CD14-positive monocyte (primary cell): ENCODE results near the gene STON1. TPM values are rescaled to one million over a fixed set of nuclear protein-coding genes. Genes with fewer than 3 reads are reported as not detected.

ENCODE experiments used
- DNase-seq, 3 donors: peaks; one replicate each; pipeline ENCODE4 v3.0.0-alpha.2; 2011 to 2022
- H2AFZ ChIP-seq: 2 replicates; pipeline ENCODE4 v1.6.0; 2012; ENCODE audit warnings: mild to moderate bottlenecking, low read depth, low read length, inconsistent platforms; ENCODE audit not compliant: insufficient read depth, poor library complexity, severe bottlenecking
- H3K27ac ChIP-seq, 2 donors: 1 replicate in 1 of 2; 2 replicates in 1 of 2; pipeline ENCODE4 v1.5.1; 2012 to 2013; ENCODE audit warnings: low read length in 2 of 2, control low read depth in 1 of 2, inconsistent platforms in 1 of 2, low read depth in 1 of 2, mild to moderate bottlenecking in 1 of 2
- H3K27me3 ChIP-seq, 2 donors: one replicate each; pipeline versions ENCODE4 v1.6.0 to v1.6.1; 2011 to 2013; ENCODE audit warnings: low read length in 2 of 2; ENCODE audit not compliant: control insufficient read depth in 2 of 2, insufficient read depth in 2 of 2
- H3K36me3 ChIP-seq, 2 donors: replicated peaks in 1 of 2; 1 replicate in 1 of 2; 2 replicates in 1 of 2; pipeline versions ENCODE4 v1.5.1 to v1.6.1; 2012 to 2013; ENCODE audit warnings: low read length in 2 of 2, control low read depth in 1 of 2, inconsistent platforms in 1 of 2, mild to moderate bottlenecking in 1 of 2; ENCODE audit not compliant: insufficient read depth in 2 of 2, control insufficient read depth in 1 of 2
- H3K4me1 ChIP-seq, 2 donors: 1 replicate in 1 of 2; 2 replicates in 1 of 2; pipeline versions ENCODE4 v1.5.1 to v1.6.1; 2012 to 2013; ENCODE audit warnings: low read length in 2 of 2, control low read depth in 1 of 2, inconsistent platforms in 1 of 2, mild to moderate bottlenecking in 1 of 2, moderate library complexity in 1 of 2; ENCODE audit not compliant: insufficient read depth in 2 of 2, control insufficient read depth in 1 of 2
- H3K4me2 ChIP-seq: replicated peaks from 2 replicates; pipeline ENCODE3; 2012; ENCODE audit warnings: low read length, moderate library complexity, mild to moderate bottlenecking; ENCODE audit not compliant: poor library complexity, severe bottlenecking; ENCODE audit errors: extremely low read depth
- H3K4me3 ChIP-seq, 3 experiments: fragments of 200-600 bp in 1 of 3; sonication (generic) in 1 of 3; replicated peaks in 1 of 3; 1 replicate in 2 of 3; 2 replicates in 1 of 3; pipeline ENCODE4 v1.5.1; 2011 to 2013; ENCODE audit warnings: low read length in 3 of 3, mild to moderate bottlenecking in 3 of 3, control low read depth in 2 of 3, low read depth in 2 of 3, inconsistent platforms in 1 of 3, moderate library complexity in 1 of 3
- H3K79me2 ChIP-seq: 2 replicates; pipeline ENCODE4 v1.6.0; 2012; ENCODE audit warnings: mild to moderate bottlenecking, control low read depth, inconsistent platforms, low read length, moderate library complexity; ENCODE audit not compliant: insufficient read depth
- H3K9ac ChIP-seq: 2 replicates; pipeline ENCODE4 v1.6.0; 2017; ENCODE audit warnings: low read length, mild to moderate bottlenecking; ENCODE audit not compliant: insufficient read depth, poor library complexity, severe bottlenecking
- H3K9me3 ChIP-seq, 2 donors: replicated peaks in 1 of 2; 1 replicate in 1 of 2; 2 replicates in 1 of 2; pipeline versions ENCODE4 v1.5.1 to v1.6.1; 2012 to 2013; ENCODE audit warnings: low read length in 2 of 2, control low read depth in 1 of 2; ENCODE audit not compliant: control insufficient read depth in 1 of 2, insufficient read depth in 1 of 2
- H4K20me1 ChIP-seq: 2 replicates; pipeline ENCODE4 v1.6.0; 2012; ENCODE audit warnings: mild to moderate bottlenecking, low read length, control low read depth, moderate library complexity; ENCODE audit not compliant: insufficient read depth
- H3K27ac Mint-ChIP-seq, 7 donors: one replicate each; pipeline ENCODE4 v1.8.0; 2020; ENCODE audit warnings: mild to moderate bottlenecking in 7 of 7, mixed read lengths in 7 of 7, moderate library complexity in 6 of 7, inconsistent platforms in 2 of 7
- H3K27me3 Mint-ChIP-seq, 3 donors: one replicate each; pipeline ENCODE4 v1.8.0; 2021 to 2022; ENCODE audit warnings: low read depth in 3 of 3, mild to moderate bottlenecking in 3 of 3, mixed read lengths in 3 of 3, moderate library complexity in 3 of 3, inconsistent platforms in 1 of 3
- H3K36me3 Mint-ChIP-seq, 2 donors: one replicate each; pipeline ENCODE4 v1.8.0; 2020; ENCODE audit warnings: mixed read lengths in 2 of 2, inconsistent platforms in 1 of 2, mild to moderate bottlenecking in 1 of 2
- H3K4me1 Mint-ChIP-seq: one replicate; pipeline ENCODE4 v1.8.0; 2020; ENCODE audit warnings: mild to moderate bottlenecking, mixed read lengths
- H3K4me3 Mint-ChIP-seq, 2 donors: one replicate each; pipeline ENCODE4 v1.8.0; 2020; ENCODE audit warnings: mild to moderate bottlenecking in 2 of 2, mixed read lengths in 2 of 2, moderate library complexity in 1 of 2
- H3K9me3 Mint-ChIP-seq, 7 donors: one replicate each; pipeline ENCODE4 v1.8.0; 2020 to 2022; ENCODE audit warnings: mixed read lengths in 7 of 7, mild to moderate bottlenecking in 6 of 7, moderate library complexity in 6 of 7, inconsistent platforms in 2 of 7
- WGBS: methylation state at CpG from one replicate; pipeline ENCODE4 v1.1.5; 2013; ENCODE audit warnings: missing lambda C conversion rate; ENCODE audit not compliant: insufficient coverage; 5-methylcytosine and 5-hydroxymethylcytosine counted together
- intact Hi-C, 2 donors: fragments of 100-400 bp; cut with micrococcal nuclease; formaldehyde crosslinking; loops; one replicate each; pipeline versions ENCODE4 v1.15.0 to v1.15.1; 2023
- polyA plus RNA-seq, 3 donors: library from polyadenylated mRNA; depleted of rRNA in 1 of 3; unstranded in 2 of 3; stranded (reverse) in 1 of 3; fragments of 300-500 nt in 2 of 3; fragments of >200 nt in 1 of 3; fragmentation: Illumina TruSeq in 2 of 3; gene quantifications; 1 replicate in 2 of 3; 2 replicates in 1 of 3; pipeline ENCODE4 v1.2.3, GENCODE V29; 2012 to 2021
- TF ChIP-seq, protein P1 (sequence below): fragments of 200-600 bp; IDR thresholded peaks from one replicate; pipeline ENCODE4 v1.8.0; 2022; ENCODE audit warnings: antibody characterized with exemption, mild to moderate bottlenecking

The STON1 gene
- polyA plus RNA-seq, 3 donors, result 0.12 to 0.33 TPM; not detected in 1

DNA sequence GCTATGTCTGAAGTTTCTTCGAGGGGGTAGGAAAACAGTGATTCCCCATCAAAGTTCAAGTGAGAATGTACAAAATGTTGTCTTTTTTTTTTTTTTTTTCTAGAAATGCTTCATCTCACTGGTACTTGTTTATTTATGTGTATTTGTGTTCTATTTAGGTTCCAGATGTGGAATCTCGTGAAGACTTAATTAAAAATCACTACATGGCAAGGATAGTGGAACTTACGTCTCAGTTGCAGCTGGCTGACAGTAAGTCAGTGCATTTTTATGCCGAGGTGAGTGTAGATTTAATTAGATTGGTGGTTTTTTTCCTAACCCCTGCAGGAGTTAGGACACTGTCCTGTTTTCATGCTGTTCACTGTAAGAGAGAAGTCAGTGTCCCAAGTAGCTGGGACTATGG lies 22.8 kb upstream of the STON1 start:
- H3K27ac Mint-ChIP-seq, result no peak overlapping the region
- H3K4me3 Mint-ChIP-seq, result no peak overlapping the region
- intact Hi-C loops, result no loop called here
- no peaks in the 10 kb centered on the region for H3K27me3 ChIP-seq
- peaks cover 61 to 87% of the 10 kb centered on the region in 2 donors for H3K36me3 Mint-ChIP-seq
- no peak overlapping the region for H3K9ac ChIP-seq
- no peaks in the 10 kb centered on the region for H3K27me3 Mint-ChIP-seq
- peaks cover 0 to 2% (median 0%) of the 10 kb centered on the region in 7 donors for H3K9me3 Mint-ChIP-seq
- H3K4me3 ChIP-seq, result no peak overlapping the region
- H2AFZ ChIP-seq, result no peak overlapping the region
- TF ChIP-seq, protein P1, sequence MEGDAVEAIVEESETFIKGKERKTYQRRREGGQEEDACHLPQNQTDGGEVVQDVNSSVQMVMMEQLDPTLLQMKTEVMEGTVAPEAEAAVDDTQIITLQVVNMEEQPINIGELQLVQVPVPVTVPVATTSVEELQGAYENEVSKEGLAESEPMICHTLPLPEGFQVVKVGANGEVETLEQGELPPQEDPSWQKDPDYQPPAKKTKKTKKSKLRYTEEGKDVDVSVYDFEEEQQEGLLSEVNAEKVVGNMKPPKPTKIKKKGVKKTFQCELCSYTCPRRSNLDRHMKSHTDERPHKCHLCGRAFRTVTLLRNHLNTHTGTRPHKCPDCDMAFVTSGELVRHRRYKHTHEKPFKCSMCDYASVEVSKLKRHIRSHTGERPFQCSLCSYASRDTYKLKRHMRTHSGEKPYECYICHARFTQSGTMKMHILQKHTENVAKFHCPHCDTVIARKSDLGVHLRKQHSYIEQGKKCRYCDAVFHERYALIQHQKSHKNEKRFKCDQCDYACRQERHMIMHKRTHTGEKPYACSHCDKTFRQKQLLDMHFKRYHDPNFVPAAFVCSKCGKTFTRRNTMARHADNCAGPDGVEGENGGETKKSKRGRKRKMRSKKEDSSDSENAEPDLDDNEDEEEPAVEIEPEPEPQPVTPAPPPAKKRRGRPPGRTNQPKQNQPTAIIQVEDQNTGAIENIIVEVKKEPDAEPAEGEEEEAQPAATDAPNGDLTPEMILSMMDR, result no peak
- H3K27ac ChIP-seq, result no peak overlapping the region
- peaks cover 75 to 94% of the 10 kb centered on the region in 2 donors for H3K36me3 ChIP-seq
- peaks cover 13% of the 10 kb centered on the region for H3K4me1 Mint-ChIP-seq
- H3K9me3 ChIP-seq, result no peaks in the 10 kb centered on the region
- H4K20me1 ChIP-seq, result no peaks in the 10 kb centered on the region
- WGBS, result 86% methylated on average over 2 of the region's 4 CpGs
- no peak for DNase-seq
- H3K4me1 ChIP-seq, result peaks cover 8% of the 10 kb centered on the region in 2 donors
- no peak overlapping the region for H3K4me2 ChIP-seq
- H3K79me2 ChIP-seq, result no peaks in the 10 kb centered on the region

DNA sequence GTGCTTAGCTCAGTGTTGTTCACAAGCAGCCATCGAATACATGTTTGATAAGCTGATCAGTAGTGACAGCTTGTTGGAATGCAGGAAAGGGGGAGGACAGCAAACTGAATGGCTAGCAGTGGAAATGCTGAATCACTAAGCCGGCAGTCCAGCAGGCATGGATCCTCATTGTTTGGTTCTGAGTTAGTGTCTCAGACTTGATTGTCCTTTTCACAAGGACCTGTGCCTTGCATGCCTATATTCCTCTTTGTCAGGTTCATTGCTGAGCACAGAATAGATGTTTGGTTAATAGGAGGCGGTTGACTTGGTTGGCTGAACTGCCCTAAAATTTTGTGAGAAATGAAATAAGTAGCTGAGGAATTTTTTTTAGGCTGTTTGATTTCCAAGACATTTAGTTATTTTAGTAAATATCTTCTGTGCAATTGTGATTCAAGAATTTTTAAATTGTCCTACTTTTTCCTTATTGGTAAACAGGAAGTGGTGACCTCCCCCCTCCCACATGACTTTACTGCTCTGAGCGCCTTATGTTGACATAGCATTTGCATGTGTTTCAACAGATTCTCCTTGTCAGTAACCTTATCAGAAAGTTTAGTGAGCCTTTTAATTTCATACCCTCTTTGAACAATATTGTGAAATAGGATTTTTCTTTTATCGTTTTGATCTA lies 21.4 kb upstream of the STON1 start:
- peak overlapping the region in 1 of 2 donors; percentile 70 for H3K27ac ChIP-seq
- no peak overlapping the region for H3K4me2 ChIP-seq
- peaks cover 0 to 2% (median 0%) of the 10 kb centered on the region in 7 donors for H3K9me3 Mint-ChIP-seq
- H3K9ac ChIP-seq, result no peak overlapping the region
- H3K4me1 ChIP-seq, result peaks cover 8% of the 10 kb centered on the region in 2 donors
- 40% methylated on average over 1 of the region's 5 CpGs for WGBS
- DNase-seq, result peak in 1 of 3 donors; percentile 10
- peaks cover 70 to 93% of the 10 kb centered on the region in 2 donors for H3K36me3 Mint-ChIP-seq
- H3K27me3 Mint-ChIP-seq, result no peaks in the 10 kb centered on the region
- peaks cover 78 to 98% of the 10 kb centered on the region in 2 donors for H3K36me3 ChIP-seq
- H3K4me3 Mint-ChIP-seq, result no peak overlapping the region
- H3K4me3 ChIP-seq, result no peak overlapping the region
- no peaks in the 10 kb centered on the region for H3K27me3 ChIP-seq
- H3K79me2 ChIP-seq, result no peaks in the 10 kb centered on the region
- no peaks in the 10 kb centered on the region for H3K9me3 ChIP-seq
- H4K20me1 ChIP-seq, result no peaks in the 10 kb centered on the region
- no peak overlapping the region for H2AFZ ChIP-seq
- TF ChIP-seq, protein P1, result no peak
- H3K27ac Mint-ChIP-seq, result peak overlapping the region; percentile 49 to 87 (median 62)
- H3K4me1 Mint-ChIP-seq, result peaks cover 13% of the 10 kb centered on the region
- intact Hi-C loops, result no loop called here
